ENCODE measurements around the gene DEDD. TPM values are rescaled to one million over a fixed set of nuclear protein-coding genes. Genes with fewer than 3 reads are reported as not detected.

The DEDD gene
- total RNA-seq, 1 experiment from 2014 or later, result 40.4 TPM

DNA sequence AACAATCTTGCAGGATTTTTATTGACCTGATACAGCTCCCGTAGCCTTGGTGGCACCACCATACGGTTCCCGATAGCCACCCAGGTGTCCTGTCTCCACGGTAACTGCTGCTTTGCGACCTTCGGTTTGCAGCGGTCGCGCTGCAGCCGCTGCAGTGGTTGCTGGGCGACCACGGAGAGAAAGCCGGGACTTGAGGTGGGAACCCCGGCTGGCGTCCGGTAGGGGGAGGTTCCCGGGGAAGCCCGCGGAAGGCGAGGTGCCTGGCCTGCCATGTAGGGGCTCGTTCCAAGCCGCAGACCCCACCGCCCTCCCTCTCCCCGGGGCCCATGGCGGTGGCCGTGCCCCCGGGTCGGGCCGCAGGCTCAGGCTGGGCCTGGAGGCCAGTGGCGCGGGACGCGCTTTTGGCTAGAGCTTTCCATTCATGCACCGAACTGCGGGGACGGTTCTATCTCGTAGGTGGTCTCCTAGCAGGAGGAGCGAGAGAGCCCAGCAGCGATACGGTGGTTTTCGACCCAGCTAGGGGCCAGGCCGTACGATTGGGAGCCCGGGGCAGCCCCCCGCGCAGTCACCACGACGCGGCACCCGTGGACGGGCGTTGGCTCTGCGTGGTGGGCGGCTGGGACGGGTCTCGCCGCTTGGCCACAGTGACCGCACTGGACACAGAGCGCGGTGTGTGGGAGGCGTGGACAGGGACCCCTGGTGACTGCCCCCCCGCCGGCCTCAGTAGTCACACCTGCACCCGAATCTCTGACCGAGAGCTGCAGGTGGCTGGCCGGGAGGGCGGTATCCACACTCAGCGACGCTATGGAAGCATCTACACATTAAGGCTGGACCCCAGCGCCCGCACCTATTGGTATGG is 34.0 kb downstream of the DEDD start, which contains the start of gene KLHDC9:
KLHDC9 (plus strand) TSS at position 152 of the 859 bp plus-strand sequence; CDS start at position 327, 175 bp downstream.
- H3K4me1 Mint-ChIP-seq (ENCODE audit: low read depth, unreplicated experiment), result peaks cover 34% of the 10 kb centered on the region
- peak; percentile 92 for DNase-seq
- TSS peak; percentile 25 for BruUV-seq (replicated peaks)
- H3K9me3 Mint-ChIP-seq (ENCODE audit: low read depth, unreplicated experiment), result no peaks in the 10 kb centered on the region
- TF ChIP-seq, protein P1, sequence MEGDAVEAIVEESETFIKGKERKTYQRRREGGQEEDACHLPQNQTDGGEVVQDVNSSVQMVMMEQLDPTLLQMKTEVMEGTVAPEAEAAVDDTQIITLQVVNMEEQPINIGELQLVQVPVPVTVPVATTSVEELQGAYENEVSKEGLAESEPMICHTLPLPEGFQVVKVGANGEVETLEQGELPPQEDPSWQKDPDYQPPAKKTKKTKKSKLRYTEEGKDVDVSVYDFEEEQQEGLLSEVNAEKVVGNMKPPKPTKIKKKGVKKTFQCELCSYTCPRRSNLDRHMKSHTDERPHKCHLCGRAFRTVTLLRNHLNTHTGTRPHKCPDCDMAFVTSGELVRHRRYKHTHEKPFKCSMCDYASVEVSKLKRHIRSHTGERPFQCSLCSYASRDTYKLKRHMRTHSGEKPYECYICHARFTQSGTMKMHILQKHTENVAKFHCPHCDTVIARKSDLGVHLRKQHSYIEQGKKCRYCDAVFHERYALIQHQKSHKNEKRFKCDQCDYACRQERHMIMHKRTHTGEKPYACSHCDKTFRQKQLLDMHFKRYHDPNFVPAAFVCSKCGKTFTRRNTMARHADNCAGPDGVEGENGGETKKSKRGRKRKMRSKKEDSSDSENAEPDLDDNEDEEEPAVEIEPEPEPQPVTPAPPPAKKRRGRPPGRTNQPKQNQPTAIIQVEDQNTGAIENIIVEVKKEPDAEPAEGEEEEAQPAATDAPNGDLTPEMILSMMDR (IDR thresholded peaks at IDR 0.05; ENCODE audit: unreplicated experiment), result no peak
- CTCF ChIA-PET, result interaction anchor here (0.6 to 4.0 kb wide), 20 partner anchors 10 to 1167 kb away, joined by 3 to 56 read pairs (median 6); partner anchors contain the start of genes DEDD, F11R, NECTIN4 and NIT1
- H3K4me3 Mint-ChIP-seq (ENCODE audit: low read depth, unreplicated experiment), result peak within 1 kb of the TSS; percentile 83
- peak within 1 kb of the TSS; percentile 99 for H3K27ac Mint-ChIP-seq (ENCODE audit: unreplicated experiment)
- H3K36me3 Mint-ChIP-seq (ENCODE audit: insufficient read depth, unreplicated experiment), result peaks cover 32% of the 10 kb centered on the region
- intact Hi-C loops (cut with micrococcal nuclease; ENCODE audit: unreplicated experiment), result loop anchor here (1.0 to 5.0 kb wide), 2 partner anchors 27 to 36 kb away; no protein-coding TSS in a partner anchor
- no peaks in the 10 kb centered on the region for H3K27me3 Mint-ChIP-seq (ENCODE audit: unreplicated experiment)

DNA sequence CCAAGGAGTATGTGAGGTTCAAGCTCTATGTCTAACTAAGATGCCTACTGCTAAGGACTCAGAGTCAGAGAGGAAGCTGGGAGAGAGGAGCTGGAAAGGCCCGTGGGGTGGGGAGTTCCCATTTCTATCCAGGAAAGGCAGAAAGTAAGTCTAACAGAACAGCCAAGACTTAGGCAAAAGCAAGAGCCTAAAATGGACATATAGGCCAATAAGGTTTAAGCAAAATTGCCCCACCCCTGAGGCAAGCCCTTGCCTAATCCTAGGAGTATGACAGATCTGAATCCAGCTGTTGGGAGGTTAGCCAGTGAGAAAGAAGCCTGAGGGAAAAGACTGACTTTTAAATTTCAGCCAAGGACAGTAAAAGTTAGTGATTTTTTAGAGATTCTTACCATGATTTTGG is 35.9 kb downstream of the DEDD start:
- H3K4me3 Mint-ChIP-seq (ENCODE audit: low read depth, unreplicated experiment), result no peak overlapping the region
- BruUV-seq (replicated peaks), result no TSS peak
- no peaks in the 10 kb centered on the region for H3K9me3 Mint-ChIP-seq (ENCODE audit: low read depth, unreplicated experiment)
- TF ChIP-seq, protein P1 (IDR thresholded peaks at IDR 0.05; ENCODE audit: unreplicated experiment), result no peak
- H3K4me1 Mint-ChIP-seq (ENCODE audit: low read depth, unreplicated experiment), result peaks cover 53% of the 10 kb centered on the region
- no peaks in the 10 kb centered on the region for H3K27me3 Mint-ChIP-seq (ENCODE audit: unreplicated experiment)
- intact Hi-C loops (cut with micrococcal nuclease; ENCODE audit: unreplicated experiment), result loop anchor here (2.0 to 5.0 kb wide), 3 partner anchors 14 to 104 kb away; no protein-coding TSS in a partner anchor
- CTCF ChIA-PET, result interaction anchor here (1.8 to 4.0 kb wide), 4 partner anchors 24 to 83 kb away, joined by 9 to 56 read pairs (median 14); partner anchors contain the start of gene USF1
- no peak for DNase-seq
- peaks cover 28% of the 10 kb centered on the region for H3K36me3 Mint-ChIP-seq (ENCODE audit: insufficient read depth, unreplicated experiment)
- H3K27ac Mint-ChIP-seq (ENCODE audit: unreplicated experiment), result peak overlapping the region; percentile 99

DNA sequence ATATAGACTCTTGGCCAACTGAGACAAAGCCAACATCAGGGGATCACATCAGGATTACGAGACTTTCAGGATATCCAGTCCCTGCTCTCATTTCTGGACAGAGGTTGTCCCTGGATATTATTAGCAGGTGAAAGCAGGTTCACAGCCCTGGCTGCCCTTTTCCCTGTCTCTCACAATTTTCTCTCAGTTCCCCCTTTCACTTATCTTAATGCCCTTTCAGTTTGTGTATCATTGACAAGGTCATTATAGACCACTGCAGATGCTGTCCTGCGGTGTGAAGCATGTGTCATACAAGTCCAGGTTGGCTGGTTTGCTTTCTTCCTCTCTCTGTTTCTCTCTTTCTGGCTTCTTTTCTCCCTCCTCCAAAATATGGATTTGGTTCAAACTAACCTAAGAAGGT is 36.5 kb downstream of the DEDD start:
- Mint-ChIP-seq H3K4me3 (ENCODE audit: low read depth, unreplicated experiment) (no peak overlapping the region), H3K36me3 (ENCODE audit: insufficient read depth, unreplicated experiment) (peaks cover 24% of the 10 kb centered on the region), H3K27me3 (ENCODE audit: unreplicated experiment) (no peaks in the 10 kb centered on the region), H3K4me1 (ENCODE audit: low read depth, unreplicated experiment) (peaks cover 55% of the 10 kb centered on the region), H3K27ac (ENCODE audit: unreplicated experiment) (no peak overlapping the region), H3K9me3 (ENCODE audit: low read depth, unreplicated experiment) (no peaks in the 10 kb centered on the region)
- intact Hi-C loops (cut with micrococcal nuclease; ENCODE audit: unreplicated experiment), result loop anchor here (2.0 to 5.0 kb wide), 3 partner anchors 13 to 103 kb away; no protein-coding TSS in a partner anchor
- no peak for DNase-seq
- BruUV-seq (replicated peaks), result no TSS peak
- CTCF ChIA-PET, result interaction anchor here (2.7 to 4.0 kb wide), 2 partner anchors 24 to 50 kb away, joined by 17 to 56 read pairs; partner anchors contain the start of gene USF1
- TF ChIP-seq, protein P1 (IDR thresholded peaks at IDR 0.05; ENCODE audit: unreplicated experiment), result no peak

DNA sequence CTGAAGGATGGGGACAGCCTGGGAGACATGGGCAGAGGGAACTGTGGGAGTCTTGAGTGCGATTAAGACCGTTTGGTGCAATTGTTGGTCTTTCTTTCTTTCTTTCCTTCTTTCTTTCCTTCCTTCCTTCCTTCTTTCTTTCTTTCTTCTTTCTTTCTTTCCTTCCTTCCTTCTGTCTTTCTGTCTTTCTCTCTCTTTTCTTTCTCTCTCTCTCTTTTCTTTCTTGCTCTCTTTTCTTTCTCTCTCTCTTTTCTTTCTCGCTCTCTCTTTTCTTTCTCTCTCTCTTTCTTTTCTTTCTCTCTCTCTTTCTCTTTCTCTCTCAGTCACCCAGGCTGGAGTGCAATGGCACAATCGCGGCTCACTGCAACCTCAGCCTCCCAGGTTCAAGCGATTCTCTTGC is 37.2 kb downstream of the DEDD start:
- BruUV-seq (replicated peaks), result no TSS peak
- peaks cover 63% of the 10 kb centered on the region for H3K4me1 Mint-ChIP-seq (ENCODE audit: low read depth, unreplicated experiment)
- DNase-seq, result no peak
- H3K9me3 Mint-ChIP-seq (ENCODE audit: low read depth, unreplicated experiment), result no peaks in the 10 kb centered on the region
- H3K4me3 Mint-ChIP-seq (ENCODE audit: low read depth, unreplicated experiment), result no peak overlapping the region
- CTCF ChIA-PET, result interaction anchor here (2.7 kb wide), 1 partner anchor 49 kb away, joined by 17 read pairs; the partner anchor contains the start of gene USF1
- intact Hi-C loops (cut with micrococcal nuclease; ENCODE audit: unreplicated experiment), result loop anchor here (5.0 kb wide), 1 partner anchor 33 kb away; no protein-coding TSS in a partner anchor
- TF ChIP-seq, protein P1 (IDR thresholded peaks at IDR 0.05; ENCODE audit: unreplicated experiment), result no peak
- H3K27ac Mint-ChIP-seq (ENCODE audit: unreplicated experiment), result peak overlapping the region; percentile 1
- H3K27me3 Mint-ChIP-seq (ENCODE audit: unreplicated experiment), result no peaks in the 10 kb centered on the region
- H3K36me3 Mint-ChIP-seq (ENCODE audit: insufficient read depth, unreplicated experiment), result peaks cover 24% of the 10 kb centered on the region
